H1 (cell line): ENCODE measurements around the gene DNMT3B. TPM values are rescaled to one million over a fixed set of nuclear protein-coding genes. Genes with fewer than 3 reads are reported as not detected.

Experiments used
- CTCF ChIA-PET: fragments of 300-600 bp; sonication (Branson Sonifier 250); formaldehyde crosslinking; loops from one replicate; lab custom pipeline; 2021; ENCODE audit not compliant: partially characterized antibody; lab: Charles Lee
- POLR2A ChIA-PET: fragments of 300-600 bp; sonication (Branson Sonifier 250); formaldehyde crosslinking; loops from one replicate; lab custom pipeline; 2021; ENCODE audit warnings: inconsistent platforms; ENCODE audit not compliant: partially characterized antibody; lab: Charles Lee
- DNase-seq, 2 experiments: peaks; one replicate each; pipeline versions ENCODE4 v3.0.0 to v3.0.0-alpha.2; 2010 to 2022; ENCODE audit warnings: low spot score in 2 of 2, low read depth in 1 of 2, mixed read lengths in 1 of 2
- FAIRE-seq: peaks from 2 replicates; lab custom pipeline; 2011; peaks lifted over from hg19 to GRCh38; lab: Jason Lieb, UNC
- H2AFZ ChIP-seq: 2 replicates; pipeline ENCODE4 v1.8.1; 2012; ENCODE audit warnings: low read length, inconsistent platforms
- H2AK5ac ChIP-seq: 2 replicates; pipeline ENCODE4 v1.6.1; 2013; ENCODE audit warnings: low read depth, low read length
- H2BK120ac ChIP-seq: replicated peaks from 2 replicates; pipeline ENCODE3; 2013; ENCODE audit warnings: low read depth, low read length, inconsistent platforms
- H2BK12ac ChIP-seq: 2 replicates; pipeline ENCODE4 v1.6.1; 2013; ENCODE audit warnings: low read depth, low read length
- H2BK15ac ChIP-seq: 2 replicates; pipeline ENCODE4 v1.6.1; 2013; ENCODE audit warnings: low read length
- H2BK20ac ChIP-seq: 2 replicates; pipeline ENCODE4 v1.6.1; 2013; ENCODE audit warnings: low read length
- H2BK5ac ChIP-seq: 2 replicates; pipeline ENCODE4 v1.6.1; 2013; ENCODE audit warnings: low read depth, low read length
- H3K14ac ChIP-seq: 2 replicates; pipeline ENCODE4 v1.6.1; 2013; ENCODE audit warnings: inconsistent platforms; ENCODE audit not compliant: insufficient read length
- H3K18ac ChIP-seq: 2 replicates; pipeline ENCODE4 v1.6.1; 2013; ENCODE audit warnings: low read length; ENCODE audit errors: extremely low read depth
- H3K23ac ChIP-seq: 2 replicates; pipeline ENCODE4 v1.6.1; 2013; ENCODE audit warnings: inconsistent platforms; ENCODE audit not compliant: insufficient read length
- H3K23me2 ChIP-seq: 2 replicates; pipeline ENCODE4 v1.6.1; 2013; ENCODE audit warnings: low read depth, low read length
- H3K27ac ChIP-seq: 2 replicates; pipeline ENCODE4 v1.6.1; 2011; ENCODE audit warnings: low read depth, low read length, inconsistent platforms
- H3K27me3 ChIP-seq, 4 experiments: replicated peaks in 1 of 4; 1 replicate in 1 of 4; 2 replicates in 3 of 4; pipeline versions ENCODE4 v1.6.1 to v1.8.1; 2011 to 2013; ENCODE audit warnings: low read length in 3 of 4, mild to moderate bottlenecking in 3 of 4, inconsistent platforms in 2 of 4, mixed read lengths in 2 of 4, moderate library complexity in 1 of 4; ENCODE audit not compliant: control insufficient read depth in 3 of 4, insufficient read depth in 3 of 4; ENCODE audit errors: extremely low read depth in 1 of 4
- H3K36me3 ChIP-seq, 4 experiments: 2 replicates each; pipeline versions ENCODE4 v1.6.1 to v1.8.1; 2011 to 2013; ENCODE audit warnings: mild to moderate bottlenecking in 4 of 4, low read length in 3 of 4, moderate library complexity in 2 of 4, control low read depth in 1 of 4, inconsistent platforms in 1 of 4; ENCODE audit not compliant: insufficient read depth in 4 of 4, control insufficient read depth in 2 of 4
- H3K4ac ChIP-seq: replicated peaks from 2 replicates; pipeline ENCODE3; 2013; ENCODE audit warnings: low read length, low read depth, mixed read lengths, inconsistent platforms; ENCODE audit not compliant: insufficient read length
- H3K4me1 ChIP-seq, 4 experiments: replicated peaks in 1 of 4; 1 replicate in 1 of 4; 2 replicates in 3 of 4; pipeline versions ENCODE4 v1.6.1 to v1.8.1; 2011 to 2013; ENCODE audit warnings: low read length in 3 of 4, inconsistent platforms in 2 of 4, mixed read lengths in 1 of 4; ENCODE audit not compliant: insufficient read depth in 4 of 4, control insufficient read depth in 3 of 4
- H3K4me2 ChIP-seq, 2 experiments: 2 replicates each; pipeline versions ENCODE4 v1.6.1 to v1.8.1; 2011 to 2013; ENCODE audit warnings: low read depth in 2 of 2, low read length in 2 of 2, control low read depth in 1 of 2, inconsistent platforms in 1 of 2, mild to moderate bottlenecking in 1 of 2; ENCODE audit not compliant: insufficient read depth in 1 of 2
- H3K4me3 ChIP-seq, 4 experiments: fragments of 200-600, 300-600 bp in 1 of 4; sonication (generic), shearing (Covaris generic), sonication (Bioruptor Twin) in 1 of 4; 2 replicates each; pipeline versions ENCODE4 v1.5.1 to v1.8.1; 2011 to 2016; ENCODE audit warnings: low read length in 4 of 4, low read depth in 3 of 4, control low read depth in 2 of 4, inconsistent platforms in 2 of 4, mild to moderate bottlenecking in 2 of 4, mixed read lengths in 1 of 4, moderate library complexity in 1 of 4; ENCODE audit not compliant: insufficient read depth in 2 of 4; ENCODE audit errors: extremely low read depth in 1 of 4
- H3K56ac ChIP-seq: replicated peaks from 2 replicates; pipeline ENCODE3; 2013; ENCODE audit warnings: low read depth, mild to moderate bottlenecking, mixed read lengths, low read length, inconsistent platforms; ENCODE audit not compliant: insufficient read length
- H3K79me1 ChIP-seq: 2 replicates; pipeline ENCODE4 v1.6.1; 2013; ENCODE audit warnings: low read depth, low read length, control low read depth
- H3K79me2 ChIP-seq, 2 experiments: 2 replicates each; pipeline versions ENCODE4 v1.6.1 to v1.8.1; 2012 to 2013; ENCODE audit warnings: low read length in 2 of 2, mild to moderate bottlenecking in 2 of 2, inconsistent platforms in 1 of 2; ENCODE audit not compliant: insufficient read depth in 2 of 2, control insufficient read depth in 1 of 2
- H3K9ac ChIP-seq, 4 experiments: replicated peaks in 1 of 4; 1 replicate in 1 of 4; 2 replicates in 3 of 4; pipeline versions ENCODE4 v1.6.1 to v1.8.1; 2011 to 2013; ENCODE audit warnings: low read depth in 3 of 4, low read length in 3 of 4, control low read depth in 2 of 4, mild to moderate bottlenecking in 2 of 4, moderate library complexity in 2 of 4, inconsistent platforms in 1 of 4; ENCODE audit errors: extremely low read depth in 1 of 4
- H3K9me3 ChIP-seq, 2 experiments: 2 replicates each; pipeline versions ENCODE4 v1.6.1 to v1.8.1; 2012 to 2013; ENCODE audit warnings: mild to moderate bottlenecking in 2 of 2, moderate library complexity in 2 of 2, control low read depth in 1 of 2, inconsistent platforms in 1 of 2, low read depth in 1 of 2, low read length in 1 of 2, mixed read lengths in 1 of 2; ENCODE audit not compliant: insufficient read depth in 2 of 2
- H4K20me1 ChIP-seq, 2 experiments: replicated peaks in 1 of 2; 2 replicates each; pipeline versions ENCODE3 to v1.8.1; 2011 to 2013; ENCODE audit warnings: inconsistent platforms in 2 of 2, low read length in 2 of 2, mild to moderate bottlenecking in 1 of 2; ENCODE audit not compliant: insufficient read depth in 2 of 2, control insufficient read depth in 1 of 2
- H4K5ac ChIP-seq: 2 replicates; pipeline ENCODE4 v1.6.1; 2013; ENCODE audit warnings: low read length, low read depth, mixed read lengths, inconsistent platforms; ENCODE audit not compliant: insufficient read length
- H4K8ac ChIP-seq: 2 replicates; pipeline ENCODE4 v1.8.0; 2013; ENCODE audit warnings: mild to moderate bottlenecking, moderate library complexity, low read length, inconsistent platforms; ENCODE audit not compliant: insufficient read depth; ENCODE audit errors: extremely low read depth
- H4K91ac ChIP-seq: replicated peaks from 2 replicates; pipeline ENCODE3; 2013; ENCODE audit warnings: low read length, mixed read lengths, inconsistent platforms; ENCODE audit not compliant: insufficient read length
- BRCA1 ChIP-seq: IDR thresholded peaks from 2 replicates; pipeline ENCODE4 v1.6.1; 2012; ENCODE audit warnings: low read depth, low read length, improper control_type of control experiment
- GABPA ChIP-seq: IDR thresholded peaks from 2 replicates; pipeline ENCODE4 v1.6.1; 2011; ENCODE audit warnings: mild to moderate bottlenecking, low read length, moderate library complexity, borderline replicate concordance; ENCODE audit not compliant: insufficient read depth
- polyA plus RNA-seq, 7 experiments: library from polyadenylated mRNA; depleted of rRNA in 3 of 7; stranded (reverse) in 5 of 7; unstranded in 2 of 7; fragments of >200 nt in 5 of 7; fragments of 200-250 nt in 2 of 7; gene quantifications; 1 replicate in 5 of 7; 2 replicates in 1 of 7; 4 replicates in 1 of 7; pipeline versions ENCODE4 v1.2.1 to v1.2.3, GENCODE V29; 2011 to 2013; ENCODE audit warnings: missing spikeins in 2 of 7, mixed read lengths in 2 of 7
- total RNA-seq: library from RNA; stranded (reverse); fragmentation: NEBNext Ultra II Directional; extraction: Animal tissue kit (Norgen Biotek cat#: 25700); gene quantifications from 2 replicates; pipeline ENCODE4 v1.2.1, GENCODE V29; 2021

DNMT3B gene
- total and polyA plus RNA-seq, 2 of the 8 experiments (the other 6 are each of a cell fraction or from before 2014, with no cell fraction given): 433 to 1,016 TPM

DNA sequence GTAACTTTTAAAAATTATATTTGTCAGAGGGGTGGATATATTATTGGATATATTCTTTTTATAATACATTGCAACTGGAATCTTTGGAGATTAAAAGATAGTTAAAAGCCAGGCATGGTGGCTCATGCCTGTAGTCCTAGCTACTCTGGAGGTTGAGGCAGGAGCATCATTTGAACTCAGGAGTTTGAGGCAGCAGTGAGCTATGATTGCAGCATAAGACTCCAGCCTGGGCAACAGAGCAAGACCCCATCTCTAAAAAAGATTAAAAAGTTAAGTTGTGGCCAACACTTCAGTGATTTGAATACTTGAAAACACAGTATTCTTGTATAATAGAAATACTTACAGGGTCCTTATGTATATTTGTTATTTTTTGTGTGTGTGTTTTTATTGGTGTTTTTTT lies 72.8 kb downstream of the DNMT3B start:
- no peaks in the 10 kb centered on the region for H3K27me3 ChIP-seq
- no peak overlapping the region for H4K8ac ChIP-seq
- no peak overlapping the region for H3K4me3 ChIP-seq
- H4K5ac ChIP-seq: no peak overlapping the region
- H3K18ac ChIP-seq: no peak overlapping the region
- H3K79me2 ChIP-seq: peaks cover 0 to 40% of the 10 kb centered on the region in 2 experiments; a peak in 2 of 4 replicates
- H2BK15ac ChIP-seq: no peak overlapping the region
- ChIA-PET POLR2A (interaction anchor here (0.7 to 1.1 kb wide), 2 partner anchors 15 to 27 kb away, joined by 3 read pairs; partner anchors contain the start of gene MAPRE1), CTCF (interaction anchor here (0.6 to 0.7 kb wide), 2 partner anchors 174 to 432 kb away, joined by 3 read pairs; no protein-coding TSS in a partner anchor)
- no peak overlapping the region for H2AK5ac ChIP-seq
- H4K20me1 ChIP-seq: peaks cover 4 to 5% of the 10 kb centered on the region in 2 experiments
- H3K4ac ChIP-seq: no peak overlapping the region
- H4K91ac ChIP-seq: no peak overlapping the region
- no peaks in the 10 kb centered on the region for H3K23me2 ChIP-seq
- FAIRE-seq: no peak
- H3K9ac ChIP-seq: no peak overlapping the region
- no peak for DNase-seq
- H3K14ac ChIP-seq: no peak overlapping the region
- no peak overlapping the region for H2BK12ac ChIP-seq
- peaks cover 10% of the 10 kb centered on the region for H3K79me1 ChIP-seq
- no peaks in the 10 kb centered on the region for H3K4me1 ChIP-seq
- no peak overlapping the region for H2BK5ac ChIP-seq
- H3K27ac ChIP-seq: no peak overlapping the region
- no peak overlapping the region for H2BK20ac ChIP-seq
- H3K4me2 ChIP-seq: no peak overlapping the region
- no peak overlapping the region for H2BK120ac ChIP-seq
- no peak overlapping the region for H2AFZ ChIP-seq
- H3K9me3 ChIP-seq: peaks cover 0 to 2% of the 10 kb centered on the region in 2 experiments; a peak in 1 of 4 replicates
- peaks cover 20 to 63% (median 43%) of the 10 kb centered on the region in 4 experiments for H3K36me3 ChIP-seq
- no peak overlapping the region for H3K23ac ChIP-seq
- H3K56ac ChIP-seq: no peak overlapping the region
- TF ChIP-seq BRCA1 (no peak), GABPA (no peak)
